ENCODE measurements around the gene CELA3B.
"Not testable (repeated sequence)": the region's sequence is repeated elsewhere in the genome, so short reads cannot be mapped to it uniquely, and the experiment has no call there.

CELA3B gene

GRCh38 chr1:21956720-21957552, 19.9 kb upstream of the CELA3B start:
- Mint-ChIP-seq H3K27ac (peak overlapping the region; percentile 93), H3K4me1 (ENCODE audit: low read depth) (peaks cover 26% of the 10 kb centered on the region), H3K9me3 (no peaks in the 10 kb centered on the region), H3K27me3 (no peaks in the 10 kb centered on the region), H3K36me3 (ENCODE audit: low read depth) (no peaks in the 10 kb centered on the region), H3K4me3 (peak overlapping the region; percentile 55)
- DNase-seq = peak; percentile 65

GRCh38 chr1:21961337-21961736, 15.5 kb upstream of the CELA3B start:
- H3K36me3 Mint-ChIP-seq (ENCODE audit: low read depth) = no peaks in the 10 kb centered on the region
- H3K4me3 Mint-ChIP-seq = no peak overlapping the region
- H3K4me1 Mint-ChIP-seq (ENCODE audit: low read depth) = peaks cover 26% of the 10 kb centered on the region
- no peaks in the 10 kb centered on the region for H3K9me3 Mint-ChIP-seq
- H3K27ac Mint-ChIP-seq = no peak overlapping the region
- DNase-seq = no peak
- no peaks in the 10 kb centered on the region for H3K27me3 Mint-ChIP-seq

- Mint-ChIP-seq H3K4me3 (no peak overlapping the region), H3K4me1 (ENCODE audit: low read depth) (peaks cover 21% of the 10 kb centered on the region), H3K36me3 (ENCODE audit: low read depth) (no peaks in the 10 kb centered on the region), H3K27me3 (no peaks in the 10 kb centered on the region), H3K27ac (no peak overlapping the region), H3K9me3 (no peaks in the 10 kb centered on the region)
- DNase-seq = no peak
These were observed 15.0 kb upstream of the CELA3B start for GRCh38 chr1:21961799-21962198.

- no peak overlapping the region for H3K4me3 Mint-ChIP-seq
- H3K4me1 Mint-ChIP-seq (ENCODE audit: low read depth) = peaks cover 5% of the 10 kb centered on the region
- H3K27me3 Mint-ChIP-seq = no peaks in the 10 kb centered on the region
- H3K9me3 Mint-ChIP-seq = no peaks in the 10 kb centered on the region
- H3K27ac Mint-ChIP-seq = peak overlapping the region; percentile 45
- DNase-seq = peak; percentile 90
- H3K36me3 Mint-ChIP-seq (ENCODE audit: low read depth) = no peaks in the 10 kb centered on the region
These were observed 13.2 kb upstream of the CELA3B start for GRCh38 chr1:21963477-21964217.

- no peak for DNase-seq
- no peaks in the 10 kb centered on the region for H3K27me3 Mint-ChIP-seq
- no peaks in the 10 kb centered on the region for H3K36me3 Mint-ChIP-seq (ENCODE audit: low read depth)
- H3K4me3 Mint-ChIP-seq = no peak overlapping the region
- H3K27ac Mint-ChIP-seq = no peak overlapping the region
- H3K4me1 Mint-ChIP-seq (ENCODE audit: low read depth) = peaks cover 5% of the 10 kb centered on the region
- H3K9me3 Mint-ChIP-seq = no peaks in the 10 kb centered on the region
These were observed 10.4 kb upstream of the CELA3B start for GRCh38 chr1:21966247-21967000.

- H3K9me3 Mint-ChIP-seq; DNase-seq; H3K4me1 Mint-ChIP-seq (ENCODE audit: low read depth); H3K36me3 Mint-ChIP-seq (ENCODE audit: low read depth); H3K27me3 Mint-ChIP-seq; H3K4me3 Mint-ChIP-seq; H3K27ac Mint-ChIP-seq: not testable (repeated sequence)
These were observed 9.6 kb upstream of the CELA3B start for GRCh38 chr1:21967216-21967615.

GRCh38 chr1:21969066-21969465, 7.8 kb upstream of the CELA3B start:
- DNase-seq; H3K9me3 Mint-ChIP-seq; H3K27ac Mint-ChIP-seq; H3K27me3 Mint-ChIP-seq; H3K36me3 Mint-ChIP-seq (ENCODE audit: low read depth); H3K4me3 Mint-ChIP-seq; H3K4me1 Mint-ChIP-seq (ENCODE audit: low read depth): not testable (repeated sequence)

GRCh38 chr1:21970523-21970922, 6.3 kb upstream of the CELA3B start:
- not testable (repeated sequence) for H3K4me3 Mint-ChIP-seq; H3K4me1 Mint-ChIP-seq (ENCODE audit: low read depth); DNase-seq; H3K27ac Mint-ChIP-seq; H3K9me3 Mint-ChIP-seq; H3K36me3 Mint-ChIP-seq (ENCODE audit: low read depth); H3K27me3 Mint-ChIP-seq

- H3K4me3 Mint-ChIP-seq; H3K27me3 Mint-ChIP-seq; H3K27ac Mint-ChIP-seq; DNase-seq; H3K4me1 Mint-ChIP-seq (ENCODE audit: low read depth); H3K9me3 Mint-ChIP-seq; H3K36me3 Mint-ChIP-seq (ENCODE audit: low read depth): not testable (repeated sequence)
These were observed 3.8 kb upstream of the CELA3B start for GRCh38 chr1:21972973-21973441.

GRCh38 chr1:21973948-21974347, 2.9 kb upstream of the CELA3B start:
- H3K4me1 Mint-ChIP-seq (ENCODE audit: low read depth); H3K36me3 Mint-ChIP-seq (ENCODE audit: low read depth); H3K4me3 Mint-ChIP-seq; H3K27me3 Mint-ChIP-seq; H3K9me3 Mint-ChIP-seq; DNase-seq; H3K27ac Mint-ChIP-seq: not testable (repeated sequence)

GRCh38 chr1:21974699-21975098, 2.1 kb upstream of the CELA3B start:
- H3K27me3 Mint-ChIP-seq; H3K27ac Mint-ChIP-seq; H3K4me1 Mint-ChIP-seq (ENCODE audit: low read depth); DNase-seq; H3K4me3 Mint-ChIP-seq; H3K36me3 Mint-ChIP-seq (ENCODE audit: low read depth); H3K9me3 Mint-ChIP-seq: not testable (repeated sequence)

- H3K4me3 Mint-ChIP-seq; H3K27ac Mint-ChIP-seq; H3K27me3 Mint-ChIP-seq; DNase-seq; H3K4me1 Mint-ChIP-seq (ENCODE audit: low read depth); H3K9me3 Mint-ChIP-seq; H3K36me3 Mint-ChIP-seq (ENCODE audit: low read depth): not testable (repeated sequence)
These were observed 1.5 kb upstream of the CELA3B start for GRCh38 chr1:21975296-21975695.

GRCh38 chr1:21978209-21978608, 1.4 kb downstream of the CELA3B start:
- not testable (repeated sequence) for H3K4me1 Mint-ChIP-seq (ENCODE audit: low read depth); H3K27me3 Mint-ChIP-seq; H3K4me3 Mint-ChIP-seq; DNase-seq; H3K36me3 Mint-ChIP-seq (ENCODE audit: low read depth); H3K27ac Mint-ChIP-seq; H3K9me3 Mint-ChIP-seq

GRCh38 chr1:21980515-21981220, 3.8 kb downstream of the CELA3B start:
- H3K27ac Mint-ChIP-seq; DNase-seq; H3K27me3 Mint-ChIP-seq; H3K36me3 Mint-ChIP-seq (ENCODE audit: low read depth); H3K9me3 Mint-ChIP-seq; H3K4me3 Mint-ChIP-seq; H3K4me1 Mint-ChIP-seq (ENCODE audit: low read depth): not testable (repeated sequence)
